ENCODE measurements around the gene SPRR3. TPM values are rescaled to one million over a fixed set of nuclear protein-coding genes. Genes with fewer than 3 reads are reported as not detected.

Gene SPRR3
- total and polyA plus RNA-seq, 2 experiments from 2014 or later, result not detected

GRCh38 chr1:153032677-153033308 is 31.2 kb downstream of the SPRR3 start (continued):
- TF ChIP-seq ZNF462 (CRISPR knock-in tag; IDR thresholded peaks at IDR 0.05) (0 out of 2 replicates have a peak, but pooled peaks have one; percentile 31), ETS1 (IDR thresholded peaks at IDR 0.05) (no peak), EZH2phosphoT487 (IDR thresholded peaks at IDR 0.05; ENCODE audit: unreplicated experiment) (no peak), REST (IDR thresholded peaks at IDR 0.05; ENCODE audit: unreplicated experiment) (no peak)
